B cell (primary cell): Measurements from ENCODE around the gene AMD1. TPM values are rescaled to one million over a fixed set of nuclear protein-coding genes. Genes with fewer than 3 reads are reported as not detected.
A peak's percentile ranks its signal among the peaks of the same experiment; 100 is the strongest.

ENCODE experiments used
- ATAC-seq: fragments of 200-7000 bp; cut with Tn5 transposase; one replicate; pipeline ENCODE4 v1.10.0; 2021; ENCODE audit warnings: low read depth, mild to moderate bottlenecking, moderate number of reproducible peaks, moderate library complexity
- CTCF ChIA-PET: fragments of 350-600 bp; sonication (Branson Sonifier 250); formaldehyde crosslinking; loops from one replicate; lab custom pipeline; 2021; ENCODE audit warnings: antibody characterized with exemption, inconsistent platforms; lab: Charles Lee
- POLR2A ChIA-PET: fragments of 350-600 bp; sonication (Branson Sonifier 250); formaldehyde crosslinking; loops from one replicate; lab custom pipeline; 2021; ENCODE audit warnings: antibody characterized with exemption; lab: Charles Lee
- DNase-seq: peaks from one replicate; pipeline ENCODE4 v3.0.0; 2013
- H2AFZ ChIP-seq: 2 replicates; pipeline ENCODE4 v1.6.1; 2012; ENCODE audit warnings: mild to moderate bottlenecking, low read depth, low read length; ENCODE audit not compliant: insufficient read depth, poor library complexity, severe bottlenecking
- H3K27ac ChIP-seq, 2 donors: 1 replicate in 1 of 2; 2 replicates in 1 of 2; pipeline ENCODE4 v1.5.1; 2012 to 2013; ENCODE audit warnings: low read length in 2 of 2, mild to moderate bottlenecking in 2 of 2, moderate library complexity in 1 of 2
- H3K27me3 ChIP-seq, 4 experiments: fragments of 200-600 bp in 1 of 4; sonication (generic) in 1 of 4; replicated peaks in 1 of 4; 1 replicate in 2 of 4; 2 replicates in 2 of 4; pipeline versions ENCODE4 v1.6.1 to v1.7.0; 2013 to 2016; ENCODE audit warnings: low read length in 3 of 4, mild to moderate bottlenecking in 2 of 4, mixed read lengths in 1 of 4, moderate library complexity in 1 of 4; ENCODE audit not compliant: insufficient read depth in 4 of 4, control insufficient read depth in 3 of 4; ENCODE audit errors: control extremely low read depth in 1 of 4
- H3K36me3 ChIP-seq, 2 experiments: replicated peaks in 1 of 2; 1 replicate in 1 of 2; 2 replicates in 1 of 2; pipeline versions ENCODE4 v1.6.1 to v1.7.1; 2013; ENCODE audit warnings: low read length in 1 of 2; ENCODE audit not compliant: insufficient read depth in 2 of 2, control insufficient read depth in 1 of 2; ENCODE audit errors: control extremely low read depth in 1 of 2, extremely low read depth in 1 of 2
- H3K4me1 ChIP-seq, 2 donors: fragments of 200-600 bp in 1 of 2; sonication (generic) in 1 of 2; 1 replicate in 1 of 2; 2 replicates in 1 of 2; pipeline versions ENCODE4 v1.5.1 to v1.6.1; 2013 to 2017; ENCODE audit warnings: low read length in 2 of 2; ENCODE audit not compliant: control insufficient read depth in 2 of 2, insufficient read depth in 2 of 2
- H3K4me2 ChIP-seq: replicated peaks from 2 replicates; pipeline ENCODE3; 2012; ENCODE audit warnings: mild to moderate bottlenecking, low read depth, low read length; ENCODE audit not compliant: poor library complexity, severe bottlenecking
- H3K4me3 ChIP-seq, 5 experiments: fragments of 200-600 bp in 1 of 5; sonication (generic) in 1 of 5; 1 replicate in 3 of 5; 2 replicates in 2 of 5; pipeline versions ENCODE4 v1.5.1 to v1.7.0; 2011 to 2016; ENCODE audit warnings: low read length in 4 of 5, mild to moderate bottlenecking in 4 of 5, low read depth in 2 of 5, control low read depth in 1 of 5, moderate library complexity in 1 of 5; ENCODE audit not compliant: insufficient read depth in 1 of 5; ENCODE audit errors: control extremely low read depth in 1 of 5, extremely low read depth in 1 of 5
- H3K79me2 ChIP-seq: fragments of 200-600 bp; sonication (generic); one replicate; pipeline ENCODE4 v1.6.0; 2016; ENCODE audit warnings: low read length; ENCODE audit not compliant: control insufficient read depth, insufficient read depth
- H3K9ac ChIP-seq: fragments of 200-600 bp; sonication (generic); 2 replicates; pipeline ENCODE4 v1.6.1; 2017; ENCODE audit warnings: mild to moderate bottlenecking, low read length, moderate library complexity
- H3K9me3 ChIP-seq, 3 donors: one replicate each; pipeline versions ENCODE4 v1.6.1 to v1.7.1; 2013; ENCODE audit warnings: low read length in 2 of 3; ENCODE audit not compliant: control insufficient read depth in 2 of 3, insufficient read depth in 1 of 3; ENCODE audit errors: control extremely low read depth in 1 of 3
- H4K20me1 ChIP-seq: 2 replicates; pipeline ENCODE4 v1.6.0; 2012; ENCODE audit warnings: mild to moderate bottlenecking, low read length; ENCODE audit not compliant: insufficient read depth, control insufficient read depth, poor library complexity, severe bottlenecking
- H3K27ac Mint-ChIP-seq: one replicate; pipeline ENCODE4 v1.8.0; 2021; ENCODE audit warnings: mixed read lengths
- H3K27me3 Mint-ChIP-seq: one replicate; pipeline ENCODE4 v1.8.0; 2021; ENCODE audit warnings: mixed read lengths
- H3K4me1 Mint-ChIP-seq: one replicate; pipeline ENCODE4 v1.8.0; 2021; ENCODE audit warnings: mixed read lengths
- H3K4me3 Mint-ChIP-seq: one replicate; pipeline ENCODE4 v1.8.0; 2021; ENCODE audit warnings: mixed read lengths
- H3K9me3 Mint-ChIP-seq: one replicate; pipeline ENCODE4 v1.8.0; 2022; ENCODE audit warnings: mixed read lengths; ENCODE audit not compliant: insufficient read depth
- EZH2 ChIP-seq: IDR thresholded peaks from 2 replicates; pipeline ENCODE4 v1.6.1; 2012; ENCODE audit warnings: borderline replicate concordance, low read depth, mild to moderate bottlenecking, moderate library complexity, low read length; ENCODE audit not compliant: insufficient read depth, poor library complexity, severe bottlenecking
- WGBS: methylation state at CpG from one replicate; pipeline ENCODE4 v1.1.5; 2013; ENCODE audit warnings: missing lambda C conversion rate; ENCODE audit not compliant: insufficient coverage; 5-methylcytosine and 5-hydroxymethylcytosine counted together
- intact Hi-C: fragments of 100-400 bp; cut with micrococcal nuclease; formaldehyde crosslinking; loops from one replicate; pipeline ENCODE4 v1.10.0; 2022
- polyA plus RNA-seq: library from polyadenylated mRNA; depleted of rRNA; stranded (reverse); fragments of >200 nt; gene quantifications from 2 replicates; pipeline ENCODE4 v1.2.3, GENCODE V29; 2012
- total RNA-seq, 2 donors: library from RNA; stranded (reverse); fragments of 120-200 nt in 1 of 2; gene quantifications; 1 replicate in 1 of 2; 2 replicates in 1 of 2; pipeline versions ENCODE4 v1.2.3 to v1.2.4, GENCODE V29; 2013 to 2022
- TF ChIP-seq, protein P1 (sequence below): fragments of 200-600 bp; IDR thresholded peaks from one replicate; pipeline ENCODE4 v1.8.0; 2022; ENCODE audit warnings: antibody characterized with exemption, mild to moderate bottlenecking

AMD1 gene
- total and polyA plus RNA-seq, 2 donors (not counting 1 experiment from before 2014, with no cell fraction given): 49.8 to 56.8 TPM

DNA sequence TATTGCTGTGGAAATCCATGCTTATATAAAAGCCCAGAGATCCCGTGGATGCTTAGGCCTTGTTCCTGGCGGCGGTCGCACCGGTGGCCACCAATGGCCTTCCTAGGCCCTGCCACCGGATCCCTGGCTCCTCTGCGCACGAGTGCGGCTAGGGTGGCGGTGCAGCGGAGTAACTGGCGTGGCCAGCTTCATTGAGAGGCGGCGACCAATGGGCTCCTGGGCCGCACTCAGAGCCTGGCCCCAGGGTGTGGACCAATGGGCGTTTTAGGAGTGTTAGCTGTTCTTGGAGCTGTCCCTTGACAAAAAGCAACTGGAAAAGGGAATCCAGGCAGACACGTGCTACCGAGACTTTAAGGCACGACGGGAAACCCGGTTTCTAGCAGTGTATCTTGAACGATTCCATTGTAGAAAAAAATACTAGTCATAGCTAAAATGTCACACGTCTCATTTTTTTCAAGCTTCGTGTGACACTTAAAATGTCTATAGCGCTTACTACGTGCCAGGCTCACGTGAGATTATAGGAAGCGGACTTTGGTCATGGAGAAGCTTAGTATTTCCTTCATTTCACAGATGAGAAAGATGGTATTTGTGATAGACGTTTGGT, 1.7 kb downstream of the AMD1 start:
- Mint-ChIP-seq H3K9me3 (no peaks in the 10 kb centered on the region), H3K27ac (peak overlapping the region; percentile 91), H3K4me3 (peak overlapping the region; percentile 100), H3K4me1 (peaks cover 58% of the 10 kb centered on the region), H3K27me3 (no peaks in the 10 kb centered on the region)
- Histone ChIP-seq H3K9me3 (no peaks in the 10 kb centered on the region), H3K79me2 (peaks cover 71% of the 10 kb centered on the region), H3K4me1 (peaks cover 42 to 52% of the 10 kb centered on the region in 2 donors), H2AFZ (peak overlapping the region; percentile 57), H3K4me2 (peak overlapping the region; percentile 79), H3K27ac (peak overlapping the region; percentile 80 to 88), H3K27me3 (no peaks in the 10 kb centered on the region), H3K4me3 (peak overlapping the region; percentile 78 to 96 (median 91)), H4K20me1 (peaks cover 47% of the 10 kb centered on the region), H3K36me3 (no peaks in the 10 kb centered on the region), H3K9ac (peak overlapping the region; percentile 84)
- TF ChIP-seq, protein P1, sequence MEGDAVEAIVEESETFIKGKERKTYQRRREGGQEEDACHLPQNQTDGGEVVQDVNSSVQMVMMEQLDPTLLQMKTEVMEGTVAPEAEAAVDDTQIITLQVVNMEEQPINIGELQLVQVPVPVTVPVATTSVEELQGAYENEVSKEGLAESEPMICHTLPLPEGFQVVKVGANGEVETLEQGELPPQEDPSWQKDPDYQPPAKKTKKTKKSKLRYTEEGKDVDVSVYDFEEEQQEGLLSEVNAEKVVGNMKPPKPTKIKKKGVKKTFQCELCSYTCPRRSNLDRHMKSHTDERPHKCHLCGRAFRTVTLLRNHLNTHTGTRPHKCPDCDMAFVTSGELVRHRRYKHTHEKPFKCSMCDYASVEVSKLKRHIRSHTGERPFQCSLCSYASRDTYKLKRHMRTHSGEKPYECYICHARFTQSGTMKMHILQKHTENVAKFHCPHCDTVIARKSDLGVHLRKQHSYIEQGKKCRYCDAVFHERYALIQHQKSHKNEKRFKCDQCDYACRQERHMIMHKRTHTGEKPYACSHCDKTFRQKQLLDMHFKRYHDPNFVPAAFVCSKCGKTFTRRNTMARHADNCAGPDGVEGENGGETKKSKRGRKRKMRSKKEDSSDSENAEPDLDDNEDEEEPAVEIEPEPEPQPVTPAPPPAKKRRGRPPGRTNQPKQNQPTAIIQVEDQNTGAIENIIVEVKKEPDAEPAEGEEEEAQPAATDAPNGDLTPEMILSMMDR: no peak
- TF ChIP-seq EZH2: no peak
- CTCF ChIA-PET: interaction anchor here (0.7 to 5.3 kb wide), 11 partner anchors 9 to 348 kb away, joined by 3 to 95 read pairs (median 3); partner anchors contain the start of gene CDK19
- DNase-seq: peak; percentile 74
- ATAC-seq: peak; percentile 32
- intact Hi-C loops: loop anchor here (10.0 kb wide), 3 partner anchors 999 to 1421 kb away; partner anchors contain the start of genes AK9, FIG4, FYN and MICAL1
- 0% methylated on average over 20 of the region's 29 CpGs for WGBS
- POLR2A ChIA-PET: interaction anchor here (1.0 to 4.8 kb wide), 5 partner anchors 10 to 189 kb away, joined by 4 to 99 read pairs (median 7); partner anchors contain the start of genes CDK19, GTF3C6 and RPF2
